HepG2 (cell line): ENCODE data around the gene EPHB6. TPM values are rescaled to one million over a fixed set of nuclear protein-coding genes. Genes with fewer than 3 reads are reported as not detected.

Experiments used
- ATAC-seq: fragments of 200-7000 bp; cut with Tn5 transposase; 3 replicates; pipeline ENCODE4 v1.9.1; 2020; ENCODE audit warnings: mild to moderate bottlenecking, moderate library complexity
- BruUV-seq: library from RNA; stranded (reverse); fragments of 400-500 nt; replicated peaks from 2 replicates; lab custom pipeline; 2021; lab: Mats Ljungman, UMichigan
- CTCF ChIA-PET: fragments of 300-600 bp; formaldehyde crosslinking; extraction: SDS; loops from one replicate; lab custom pipeline; 2021; ENCODE audit warnings: low total read pairs, inconsistent platforms, low intra/inter-chr PET ratio; lab: Yijun Ruan, JAX
- POLR2A ChIA-PET: fragments of 350-600 bp; sonication (Branson Sonifier 250); formaldehyde crosslinking; loops from one replicate; lab custom pipeline; 2020; ENCODE audit warnings: antibody characterized with exemption, inconsistent platforms; lab: Yijun Ruan, JAX
- DNase-seq: peaks from one replicate; pipeline ENCODE4 v3.0.0-alpha.2; 2015; ENCODE audit warnings: low spot score
- FAIRE-seq: peaks from 3 replicates; lab custom pipeline; 2011; peaks lifted over from hg19 to GRCh38; lab: Jason Lieb, UNC
- H2AFZ ChIP-seq: one replicate; pipeline ENCODE4 v1.6.1; 2011; ENCODE audit warnings: low read length, inconsistent platforms
- H3K27ac ChIP-seq: fragments of 300-600 bp; 3 replicates; pipeline ENCODE4 v1.8.0; 2011; ENCODE audit warnings: mixed run types, mild to moderate bottlenecking, mixed read lengths, low read length, inconsistent platforms; ENCODE audit not compliant: insufficient read depth; ENCODE audit errors: extremely low read length
- H3K27me3 ChIP-seq, 2 experiments: fragments of 200-600 bp in 1 of 2; 2 replicates in 1 of 2; 3 replicates in 1 of 2; pipeline versions ENCODE4 v1.6.0 to v1.8.0; 2011; ENCODE audit warnings: low read length in 2 of 2, mild to moderate bottlenecking in 2 of 2, moderate library complexity in 2 of 2, inconsistent platforms in 1 of 2; ENCODE audit not compliant: insufficient read depth in 2 of 2, control insufficient read depth in 1 of 2
- H3K36me3 ChIP-seq, 2 experiments: fragments of 200-600 bp in 1 of 2; replicated peaks in 1 of 2; 2 replicates in 1 of 2; 3 replicates in 1 of 2; pipeline versions ENCODE4 v1.5.1 to v1.8.0; 2011; ENCODE audit warnings: low read length in 2 of 2, inconsistent platforms in 1 of 2; ENCODE audit not compliant: insufficient read depth in 2 of 2, control insufficient read depth in 1 of 2
- H3K4me1 ChIP-seq: 2 replicates; pipeline ENCODE4 v1.5.1; 2012; ENCODE audit warnings: low read length, inconsistent platforms; ENCODE audit not compliant: insufficient read depth
- H3K4me2 ChIP-seq: 2 replicates; pipeline ENCODE4 v1.6.0; 2011; ENCODE audit warnings: low read depth, low read length, inconsistent platforms
- H3K4me3 ChIP-seq, 3 experiments: fragments of 200-600 bp in 1 of 3; sonication (generic), shearing (Covaris generic) in 1 of 3; replicated peaks in 1 of 3; 2 replicates each; pipeline ENCODE4 v1.5.1; 2011 to 2016; ENCODE audit warnings: low read length in 3 of 3, inconsistent platforms in 2 of 3, low read depth in 2 of 3, mild to moderate bottlenecking in 2 of 3, control low read depth in 1 of 3, mixed read lengths in 1 of 3; ENCODE audit not compliant: insufficient read depth in 1 of 3
- H3K79me2 ChIP-seq: one replicate; pipeline ENCODE4 v1.6.1; 2011; ENCODE audit warnings: low read length, inconsistent platforms; ENCODE audit not compliant: insufficient read depth
- H3K9ac ChIP-seq: 2 replicates; pipeline ENCODE4 v1.6.0; 2011; ENCODE audit warnings: mild to moderate bottlenecking, low read depth, low read length, inconsistent platforms; ENCODE audit not compliant: insufficient read depth
- H3K9me3 ChIP-seq: 2 replicates; pipeline ENCODE4 v1.5.1; 2012; ENCODE audit warnings: mild to moderate bottlenecking, low read length
- H4K20me1 ChIP-seq: 2 replicates; pipeline ENCODE4 v1.6.0; 2011; ENCODE audit warnings: inconsistent platforms, mild to moderate bottlenecking, low read length, moderate library complexity; ENCODE audit not compliant: insufficient read depth
- ARHGAP35 ChIP-seq: sonication (generic); formaldehyde crosslinking; IDR thresholded peaks from 2 replicates; pipeline ENCODE4 v1.9.0; 2022; ENCODE audit warnings: mild to moderate bottlenecking, inconsistent platforms, moderate library complexity, missing genetic modification reagents, borderline replicate concordance
- ARNT2 ChIP-seq: sonication (generic); formaldehyde crosslinking; IDR thresholded peaks from 2 replicates; pipeline ENCODE4 v1.8.0; 2022; ENCODE audit warnings: mild to moderate bottlenecking, low read depth, missing genetic modification reagents, moderate library complexity
- HNRNPK ChIP-seq: fragments of 200-400 bp; formaldehyde crosslinking; IDR thresholded peaks from 2 replicates; pipeline ENCODE4 v1.6.1; 2018; ENCODE audit warnings: low read length, low read depth, moderate library complexity, mild to moderate bottlenecking; ENCODE audit not compliant: poor library complexity, severe bottlenecking
- MAFF ChIP-seq: IDR thresholded peaks from 2 replicates; pipeline ENCODE4 v1.6.1; 2011; ENCODE audit warnings: low read depth, low read length, improper control_type of control experiment
- NBN ChIP-seq: fragments of 450-650 bp; conservative IDR thresholded peaks from 2 replicates; pipeline ENCODE4 v1.6.1; 2017
- NR2F6 ChIP-seq, 2 experiments: IDR thresholded peaks; 2 replicates each; pipeline ENCODE4 v1.6.1; 2016; ENCODE audit warnings: antibody characterized with exemption in 1 of 2, mild to moderate bottlenecking in 1 of 2
- PRDM15 ChIP-seq: sonication (generic); formaldehyde crosslinking; IDR thresholded peaks from 2 replicates; pipeline ENCODE4 v1.4.0; 2020; ENCODE audit warnings: missing genetic modification reagents
- SIN3A ChIP-seq: IDR thresholded peaks from 2 replicates; pipeline ENCODE4 v1.6.1; 2011; ENCODE audit warnings: low read depth, mild to moderate bottlenecking, control low read depth, low read length, borderline replicate concordance
- ZBTB4 ChIP-seq: sonication (generic); formaldehyde crosslinking; IDR thresholded peaks from 2 replicates; pipeline ENCODE4 v1.4.0; 2020; ENCODE audit warnings: missing genetic modification reagents, mild to moderate bottlenecking, borderline replicate concordance
- ZNF143 ChIP-seq: sonication (generic); formaldehyde crosslinking; IDR thresholded peaks from 2 replicates; pipeline ENCODE4 v1.4.0; 2020; ENCODE audit warnings: missing genetic modification reagents
- ZNF670 ChIP-seq: sonication (generic); formaldehyde crosslinking; IDR thresholded peaks from 2 replicates; pipeline ENCODE4 v1.8.0; 2022; ENCODE audit warnings: mild to moderate bottlenecking, missing genetic modification reagents, borderline replicate concordance
- ZNF780A ChIP-seq: sonication (generic); formaldehyde crosslinking; IDR thresholded peaks from 2 replicates; pipeline ENCODE4 v1.8.0; 2022; ENCODE audit warnings: mild to moderate bottlenecking, missing genetic modification reagents, moderate library complexity
- WGBS: methylation state at CpG from one replicate; pipeline ENCODE4 v1.1.6; 2017; ENCODE audit warnings: low lambda C conversion rate; 5-methylcytosine and 5-hydroxymethylcytosine counted together
- in situ Hi-C: cut with HindIII; loops from 2 replicates; pipeline ENCODE4 v1.10.0; 2017; ENCODE audit warnings: low pct_unique_long_range_greater_than_20kb; ENCODE audit not compliant: extremely low pct_ligation_motif_present
- intact Hi-C: fragments of 100-400 bp; cut with micrococcal nuclease; formaldehyde crosslinking; loops from one replicate; pipeline ENCODE4 v1.10.0; 2022; ENCODE audit not compliant: unreplicated experiment
- polyA plus RNA-seq, 8 experiments: library from polyadenylated mRNA; depleted of rRNA in 3 of 8; stranded (reverse) in 7 of 8; unstranded in 1 of 8; fragments of >200 nt; fragmentation: Illumina TruSeq in 4 of 8; extraction: Trizol in 4 of 8; gene quantifications; 2 replicates each; pipeline versions ENCODE4 v1.2.1 to v1.2.3, GENCODE V29; 2011 to 2016; ENCODE audit warnings: low read depth in 4 of 8, missing spikeins in 1 of 8, mixed read lengths in 1 of 8; ENCODE audit not compliant: insufficient read depth in 1 of 8
- total RNA-seq, 5 experiments: library from RNA; depleted of rRNA; stranded (reverse); fragments of >200 nt; fragmentation: Illumina TruSeq; extraction: Trizol; gene quantifications; 2 replicates each; pipeline ENCODE4 v1.2.3, GENCODE V29; 2016; ENCODE audit warnings: low read depth in 1 of 5

The EPHB6 gene
- total and polyA plus RNA-seq, 2 of the 13 experiments (the other 11 are each of a cell fraction or from before 2014, with no cell fraction given) = not detected

- Histone ChIP-seq H3K9ac (no peak overlapping the region), H2AFZ (no peak overlapping the region), H3K27ac (no peak overlapping the region), H4K20me1 (no peaks in the 10 kb centered on the region), H3K4me3 (no peak overlapping the region), H3K9me3 (no peaks in the 10 kb centered on the region), H3K4me2 (no peak overlapping the region), H3K27me3 (peaks cover 6 to 32% of the 10 kb centered on the region in 2 experiments; a peak in 4 of 5 replicates), H3K4me1 (no peaks in the 10 kb centered on the region), H3K36me3 (no peaks in the 10 kb centered on the region), H3K79me2 (no peaks in the 10 kb centered on the region)
- in situ Hi-C loops = no loop called here
- BruUV-seq = no TSS peak
- CTCF ChIA-PET = no interaction called here
- POLR2A ChIA-PET = no interaction called here
- no peak for DNase-seq
- TF ChIP-seq HNRNPK = no peak
- no peak for TF ChIP-seq NBN
- no peak for TF ChIP-seq NR2F6 (IDR thresholded peaks at IDR 0.05)
- TF ChIP-seq NR2F6 (CRISPR knock-in tag; IDR thresholded peaks at IDR 0.05) = no peak
- TF ChIP-seq ZNF670 (CRISPR knock-in tag) = no peak
- TF ChIP-seq SIN3A = no peak
- TF ChIP-seq ZNF780A (CRISPR knock-in tag) = no peak
- TF ChIP-seq ARNT2 (CRISPR knock-in tag) = no peak
- TF ChIP-seq ZNF143 (CRISPR knock-in tag) = no peak
- TF ChIP-seq PRDM15 = no peak
- TF ChIP-seq ARHGAP35 (CRISPR knock-in tag) = no peak
- no peak for TF ChIP-seq ZBTB4 (CRISPR knock-in tag)
- no peak for TF ChIP-seq MAFF
- 4% methylated on average over 2 of the region's 2 CpGs for WGBS
- ATAC-seq = no peak
- intact Hi-C loops = no loop called here
- FAIRE-seq = no peak
Measured at GRCh38 chr7:142869434-142869833, 14.6 kb downstream of the EPHB6 start.
